Neural cell (in vitro differentiated cells): Measurements from ENCODE around the gene ADRA2B.
"Not testable (repeated sequence)": the region's sequence is repeated elsewhere in the genome, so short reads cannot be mapped to it uniquely, and the experiment has no call there.

ENCODE experiments used
- POLR2AphosphoS5 ChIP-seq: IDR thresholded peaks from 2 replicates; pipeline ENCODE4 v1.6.1; 2012
- RAD21 ChIP-seq: fragments of 450-650 bp; conservative IDR thresholded peaks from 2 replicates; pipeline ENCODE4 v1.6.1; 2014; ENCODE audit warnings: antibody characterized with exemption, mild to moderate bottlenecking, moderate library complexity
- TF ChIP-seq, protein P1 (sequence below): fragments of 450-650 bp; IDR thresholded peaks from 2 replicates; pipeline ENCODE4 v1.5.1; 2014; ENCODE audit warnings: antibody characterized with exemption, mild to moderate bottlenecking, moderate library complexity; ENCODE audit not compliant: poor library complexity, severe bottlenecking

DNA sequence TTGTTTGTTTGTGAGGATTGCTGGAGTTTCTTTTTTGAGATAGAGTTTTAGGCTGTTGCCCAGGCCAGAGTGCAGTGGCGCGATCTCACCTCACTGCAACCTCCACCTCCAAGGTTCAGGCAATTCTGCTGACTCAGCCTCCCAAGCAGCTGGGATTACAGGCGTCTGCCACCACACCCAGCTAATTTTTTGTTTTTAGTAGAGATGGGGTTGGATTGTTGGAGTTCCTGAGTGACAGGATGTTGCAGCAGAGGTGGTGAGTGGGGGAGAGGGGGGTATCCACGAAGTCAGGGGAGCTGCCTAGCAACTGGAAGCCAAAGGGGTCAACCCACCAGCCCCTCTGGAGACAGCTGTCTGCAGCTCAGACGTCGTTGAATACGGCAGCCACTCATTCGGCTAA, 46.5 kb downstream of the ADRA2B start:
- TF ChIP-seq, protein P1, sequence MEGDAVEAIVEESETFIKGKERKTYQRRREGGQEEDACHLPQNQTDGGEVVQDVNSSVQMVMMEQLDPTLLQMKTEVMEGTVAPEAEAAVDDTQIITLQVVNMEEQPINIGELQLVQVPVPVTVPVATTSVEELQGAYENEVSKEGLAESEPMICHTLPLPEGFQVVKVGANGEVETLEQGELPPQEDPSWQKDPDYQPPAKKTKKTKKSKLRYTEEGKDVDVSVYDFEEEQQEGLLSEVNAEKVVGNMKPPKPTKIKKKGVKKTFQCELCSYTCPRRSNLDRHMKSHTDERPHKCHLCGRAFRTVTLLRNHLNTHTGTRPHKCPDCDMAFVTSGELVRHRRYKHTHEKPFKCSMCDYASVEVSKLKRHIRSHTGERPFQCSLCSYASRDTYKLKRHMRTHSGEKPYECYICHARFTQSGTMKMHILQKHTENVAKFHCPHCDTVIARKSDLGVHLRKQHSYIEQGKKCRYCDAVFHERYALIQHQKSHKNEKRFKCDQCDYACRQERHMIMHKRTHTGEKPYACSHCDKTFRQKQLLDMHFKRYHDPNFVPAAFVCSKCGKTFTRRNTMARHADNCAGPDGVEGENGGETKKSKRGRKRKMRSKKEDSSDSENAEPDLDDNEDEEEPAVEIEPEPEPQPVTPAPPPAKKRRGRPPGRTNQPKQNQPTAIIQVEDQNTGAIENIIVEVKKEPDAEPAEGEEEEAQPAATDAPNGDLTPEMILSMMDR = not testable (repeated sequence)
- not testable (repeated sequence) for TF ChIP-seq POLR2AphosphoS5, RAD21
